Umbilical cord (tissue), 2 donors: ENCODE data around the gene GARIN5A. TPM values are rescaled to one million over a fixed set of nuclear protein-coding genes. Genes with fewer than 3 reads are reported as not detected.
A peak's percentile ranks its signal among the peaks of the same experiment; 100 is the strongest.

Experiments used
- DNase-seq: peaks from one replicate; pipeline ENCODE4 v3.0.0-alpha.2; 2015; ENCODE audit warnings: low spot score
- total RNA-seq: library from RNA; depleted of rRNA; stranded (reverse); fragments of >200 nt; gene quantifications from one replicate; pipeline ENCODE4 v1.2.3, GENCODE V29; 2014; ENCODE audit warnings: low replicate concordance; ENCODE audit not compliant: insufficient read depth

The GARIN5A gene
- total RNA-seq, 1 donor from 2014 or later = not detected

GRCh38 chr19:50434525-50434924, 42.1 kb downstream of the GARIN5A start:
- no peak for DNase-seq

GRCh38 chr19:50433201-50434180, 43.2 kb downstream of the GARIN5A start:
- DNase-seq = no peak

- peak; percentile 17 for DNase-seq
These were observed 44.2 kb downstream of the GARIN5A start, which contains the start of gene MYBPC2 for GRCh38 chr19:50432221-50433028. Gene MYBPC2 (plus strand): TSS chr19:50432892. CDS start chr19:50432954, 62 bp downstream.

GRCh38 chr19:50431343-50432220, 45.1 kb downstream of the GARIN5A start:
- DNase-seq = peak; percentile 86

GRCh38 chr19:50430888-50431342, 45.7 kb downstream of the GARIN5A start:
- no peak for DNase-seq

- DNase-seq = no peak
These were observed 47.7 kb downstream of the GARIN5A start for GRCh38 chr19:50428772-50429463.

GRCh38 chr19:50427997-50428425, 48.6 kb downstream of the GARIN5A start:
- DNase-seq = peak; percentile 90

GRCh38 chr19:50427318-50427925, 49.2 kb downstream of the GARIN5A start:
- DNase-seq = no peak

GRCh38 chr19:50425581-50425980, 51.1 kb downstream of the GARIN5A start:
- DNase-seq = no peak

GRCh38 chr19:50423279-50424113, 53.2 kb downstream of the GARIN5A start:
- DNase-seq = no peak

GRCh38 chr19:50422397-50423278, 54.0 kb downstream of the GARIN5A start:
- no peak for DNase-seq

GRCh38 chr19:50420808-50421207, 55.8 kb downstream of the GARIN5A start:
- no peak for DNase-seq

GRCh38 chr19:50420127-50420526, 56.5 kb downstream of the GARIN5A start:
- no peak for DNase-seq

GRCh38 chr19:50419580-50420035, 57.0 kb downstream of the GARIN5A start:
- no peak for DNase-seq

GRCh38 chr19:50419022-50419579, 57.5 kb downstream of the GARIN5A start:
- no peak for DNase-seq

GRCh38 chr19:50418176-50419021, 58.2 kb downstream of the GARIN5A start, which contains the start of gene SPIB:
Gene SPIB (plus strand): TSS chr19:50418938. CDS start chr19:50418963, 25 bp downstream.
- no peak for DNase-seq
